Neutrophil (primary cell): Measurements from ENCODE around the gene TSPAN12.

ENCODE experiments used
- H3K27ac ChIP-seq: fragments of 200-600 bp; sonication (generic); 2 replicates; pipeline ENCODE4 v1.5.1; 2016; ENCODE audit warnings: mild to moderate bottlenecking, moderate library complexity
- H3K27me3 ChIP-seq: fragments of 200-600 bp; sonication (generic); 2 replicates; pipeline ENCODE4 v1.6.0; 2016; ENCODE audit warnings: mild to moderate bottlenecking
- H3K36me3 ChIP-seq: fragments of 200-600 bp; sonication (generic); 2 replicates; pipeline ENCODE4 v1.5.1; 2017
- H3K4me1 ChIP-seq, 2 experiments: fragments of 200-600 bp in 1 of 2; sonication (generic) in 1 of 2; 1 replicate in 1 of 2; 2 replicates in 1 of 2; pipeline versions ENCODE4 v1.5.1 to v1.6.1; 2013 to 2016; ENCODE audit warnings: low read depth in 1 of 2, low read length in 1 of 2, mild to moderate bottlenecking in 1 of 2, moderate library complexity in 1 of 2; ENCODE audit not compliant: control insufficient read depth in 1 of 2, insufficient read depth in 1 of 2
- H3K4me3 ChIP-seq, 2 experiments: fragments of 200-600 bp in 1 of 2; sonication (generic) in 1 of 2; 1 replicate in 1 of 2; 2 replicates in 1 of 2; pipeline ENCODE4 v1.5.1; 2013 to 2016; ENCODE audit warnings: low read depth in 1 of 2, low read length in 1 of 2, mild to moderate bottlenecking in 1 of 2, moderate library complexity in 1 of 2
- H3K9me3 ChIP-seq: fragments of 200-600 bp; sonication (generic); 2 replicates; pipeline ENCODE4 v1.5.1; 2016
- CTCF ChIP-seq: fragments of 200-600 bp; sonication (generic); IDR thresholded peaks from 2 replicates; pipeline ENCODE4 v1.5.1; 2016; ENCODE audit warnings: antibody characterized with exemption

The TSPAN12 gene

GRCh38 chr7:120775755-120776154 lies 82.2 kb downstream of the TSPAN12 start:
- TF ChIP-seq CTCF = no peak
- Histone ChIP-seq H3K4me3 (no peak overlapping the region), H3K27ac (no peak overlapping the region), H3K27me3 (no peaks in the 10 kb centered on the region), H3K36me3 (no peaks in the 10 kb centered on the region), H3K9me3 (no peaks in the 10 kb centered on the region), H3K4me1 (no peaks in the 10 kb centered on the region)

- no peak for TF ChIP-seq CTCF
- H3K36me3 ChIP-seq = no peaks in the 10 kb centered on the region
- no peaks in the 10 kb centered on the region for H3K27me3 ChIP-seq
- H3K4me3 ChIP-seq = no peak overlapping the region
- H3K9me3 ChIP-seq = no peaks in the 10 kb centered on the region
- H3K27ac ChIP-seq = no peak overlapping the region
- H3K4me1 ChIP-seq = no peaks in the 10 kb centered on the region
Observed at GRCh38 chr7:120774481-120774880, 83.5 kb downstream of the TSPAN12 start.

GRCh38 chr7:120770206-120770605 lies 87.7 kb downstream of the TSPAN12 start:
- H3K36me3 ChIP-seq = no peaks in the 10 kb centered on the region

GRCh38 chr7:120760851-120761250 lies 97.1 kb downstream of the TSPAN12 start:
- Histone ChIP-seq H3K9me3 (no peaks in the 10 kb centered on the region), H3K4me1 (no peaks in the 10 kb centered on the region), H3K27ac (no peak overlapping the region), H3K27me3 (peaks cover 5% of the 10 kb centered on the region), H3K36me3 (no peaks in the 10 kb centered on the region), H3K4me3 (no peak overlapping the region)
- no peak for TF ChIP-seq CTCF

More at GRCh38 chr7:120770206-120770605, 87.7 kb downstream of the TSPAN12 start:
- TF ChIP-seq CTCF = no peak
- no peak overlapping the region for H3K27ac ChIP-seq
- no peak overlapping the region for H3K4me3 ChIP-seq
- no peaks in the 10 kb centered on the region for H3K4me1 ChIP-seq
- H3K27me3 ChIP-seq = no peaks in the 10 kb centered on the region
- no peaks in the 10 kb centered on the region for H3K9me3 ChIP-seq

- Histone ChIP-seq H3K4me1 (no peaks in the 10 kb centered on the region), H3K27ac (no peak overlapping the region), H3K4me3 (no peak overlapping the region), H3K27me3 (peaks cover 5% of the 10 kb centered on the region), H3K36me3 (no peaks in the 10 kb centered on the region), H3K9me3 (no peaks in the 10 kb centered on the region)
- TF ChIP-seq CTCF = no peak
Observed at GRCh38 chr7:120760050-120760449, 97.9 kb downstream of the TSPAN12 start.

- Histone ChIP-seq H3K9me3 (no peaks in the 10 kb centered on the region), H3K27ac (no peak overlapping the region), H3K36me3 (no peaks in the 10 kb centered on the region), H3K4me3 (no peak overlapping the region), H3K27me3 (peaks cover 4% of the 10 kb centered on the region), H3K4me1 (no peaks in the 10 kb centered on the region)
- no peak for TF ChIP-seq CTCF
Observed at GRCh38 chr7:120743128-120743527, 114.8 kb downstream of the TSPAN12 start.
